Vagina (tissue), 2 donors: ENCODE measurements around the gene ALKBH1.

Source experiments
- POLR2A ChIP-seq, 2 donors: fragments of 450-650 bp; IDR thresholded peaks; one replicate each; pipeline ENCODE4 v1.6.1; 2017; ENCODE audit warnings: antibody characterized with exemption in 2 of 2, mild to moderate bottlenecking in 2 of 2, moderate library complexity in 2 of 2
- TF ChIP-seq, protein P1 (sequence below), 3 experiments: fragments of 450-650 bp in 2 of 3; fragments of 200-600 bp in 1 of 3; sonication (generic) in 1 of 3; IDR thresholded peaks; one replicate each; pipeline ENCODE4 v1.5.1; 2017 to 2019; ENCODE audit warnings: antibody characterized with exemption in 3 of 3, mild to moderate bottlenecking in 2 of 3, moderate library complexity in 2 of 3

- TF ChIP-seq, protein P1, sequence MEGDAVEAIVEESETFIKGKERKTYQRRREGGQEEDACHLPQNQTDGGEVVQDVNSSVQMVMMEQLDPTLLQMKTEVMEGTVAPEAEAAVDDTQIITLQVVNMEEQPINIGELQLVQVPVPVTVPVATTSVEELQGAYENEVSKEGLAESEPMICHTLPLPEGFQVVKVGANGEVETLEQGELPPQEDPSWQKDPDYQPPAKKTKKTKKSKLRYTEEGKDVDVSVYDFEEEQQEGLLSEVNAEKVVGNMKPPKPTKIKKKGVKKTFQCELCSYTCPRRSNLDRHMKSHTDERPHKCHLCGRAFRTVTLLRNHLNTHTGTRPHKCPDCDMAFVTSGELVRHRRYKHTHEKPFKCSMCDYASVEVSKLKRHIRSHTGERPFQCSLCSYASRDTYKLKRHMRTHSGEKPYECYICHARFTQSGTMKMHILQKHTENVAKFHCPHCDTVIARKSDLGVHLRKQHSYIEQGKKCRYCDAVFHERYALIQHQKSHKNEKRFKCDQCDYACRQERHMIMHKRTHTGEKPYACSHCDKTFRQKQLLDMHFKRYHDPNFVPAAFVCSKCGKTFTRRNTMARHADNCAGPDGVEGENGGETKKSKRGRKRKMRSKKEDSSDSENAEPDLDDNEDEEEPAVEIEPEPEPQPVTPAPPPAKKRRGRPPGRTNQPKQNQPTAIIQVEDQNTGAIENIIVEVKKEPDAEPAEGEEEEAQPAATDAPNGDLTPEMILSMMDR (IDR thresholded peaks at IDR 0.05): no peak
- no peak for TF ChIP-seq POLR2A (IDR thresholded peaks at IDR 0.05)
Observed at GRCh38 chr14:77625360-77625759, 82.5 kb downstream of the ALKBH1 start.
